Activated CD4-positive, alpha-beta T cell treated with anti-CD3 and anti-CD28 coated beads, Interleukin-2, amount 50 U/mL, for 4 hours (primary cell): ENCODE results near the gene SH3D19.

Experiments used
- DNase-seq, 2 experiments: peaks; one replicate each; pipeline ENCODE4 v3.0.0-alpha.2; 2020

SH3D19 gene

GRCh38 chr4:151192556-151193235, 132.7 kb downstream of the SH3D19 start:
- no peak for DNase-seq

GRCh38 chr4:151184523-151185458, 140.6 kb downstream of the SH3D19 start:
- no peak for DNase-seq

GRCh38 chr4:151182455-151182996, 142.9 kb downstream of the SH3D19 start:
- no peak for DNase-seq

- no peak for DNase-seq
Observed at GRCh38 chr4:151176685-151177084, 148.7 kb downstream of the SH3D19 start.

- no peak for DNase-seq
Observed at GRCh38 chr4:151175754-151176631, 149.4 kb downstream of the SH3D19 start.

- DNase-seq = no peak
Observed at GRCh38 chr4:151175233-151175632, 150.2 kb downstream of the SH3D19 start.

- DNase-seq = no peak
Observed at GRCh38 chr4:151174784-151175183, 150.6 kb downstream of the SH3D19 start.

- DNase-seq = no peak
Observed at GRCh38 chr4:151173871-151174270, 151.5 kb downstream of the SH3D19 start.

GRCh38 chr4:151169900-151170299, 155.5 kb downstream of the SH3D19 start:
- no peak for DNase-seq

GRCh38 chr4:151169223-151169622, 156.2 kb downstream of the SH3D19 start:
- no peak for DNase-seq

GRCh38 chr4:151167561-151167960, 157.8 kb downstream of the SH3D19 start:
- no peak for DNase-seq

- DNase-seq = no peak
Observed at GRCh38 chr4:151166636-151167035, 158.8 kb downstream of the SH3D19 start.

- DNase-seq = no peak
Observed at GRCh38 chr4:151165205-151166000, 160.0 kb downstream of the SH3D19 start.

GRCh38 chr4:151163855-151164254, 161.6 kb downstream of the SH3D19 start:
- no peak for DNase-seq

- DNase-seq = no peak
Observed at GRCh38 chr4:151158979-151159378, 166.4 kb downstream of the SH3D19 start.

- no peak for DNase-seq
Observed at GRCh38 chr4:151157543-151157942, 167.9 kb downstream of the SH3D19 start.

GRCh38 chr4:151153585-151153984, 171.8 kb downstream of the SH3D19 start:
- DNase-seq = no peak

GRCh38 chr4:151152028-151152427, 173.4 kb downstream of the SH3D19 start:
- no peak for DNase-seq

GRCh38 chr4:151150821-151151580, 174.4 kb downstream of the SH3D19 start:
- no peak for DNase-seq

- DNase-seq = no peak
Observed at GRCh38 chr4:151148261-151148660, 177.1 kb downstream of the SH3D19 start.

- DNase-seq = no peak
Observed at GRCh38 chr4:151147000-151147399, 178.4 kb downstream of the SH3D19 start.
